ENCODE results near the gene CRYBG3. TPM values are rescaled to one million over a fixed set of nuclear protein-coding genes. Genes with fewer than 3 reads are reported as not detected.

CRYBG3 gene
- total RNA-seq, 1 experiment from 2014 or later: 5.9 TPM

DNA sequence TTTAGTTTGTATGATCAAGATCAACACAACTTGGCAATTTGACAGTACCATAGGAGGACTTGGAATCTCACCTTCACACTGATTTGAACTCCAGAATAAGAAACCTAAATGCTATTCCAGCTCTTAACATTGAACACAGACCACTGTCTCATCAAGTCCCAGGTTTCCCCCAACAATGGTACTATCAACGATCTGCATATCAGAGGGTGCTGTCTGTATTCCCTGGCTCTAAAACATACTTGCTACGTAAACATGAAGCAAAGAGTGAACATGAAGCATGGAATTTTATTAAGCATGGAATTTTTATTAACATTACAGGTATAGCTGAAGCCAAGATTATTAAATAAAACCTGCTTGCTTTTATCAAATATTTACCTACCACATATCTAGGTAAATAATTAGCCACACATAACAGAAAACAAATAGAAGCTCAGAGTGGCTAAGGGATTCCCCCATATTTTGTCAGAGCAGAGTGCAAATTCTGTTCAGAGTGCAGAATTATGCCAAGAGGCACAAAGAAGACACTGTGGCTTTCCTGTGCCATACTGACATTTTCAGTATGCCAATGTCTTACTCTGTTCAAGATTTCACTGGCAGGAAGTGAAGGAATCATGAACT is 172.6 kb downstream of the CRYBG3 start:
- H2BK12ac ChIP-seq (ENCODE audit: insufficient read length, low read depth, low read length): no peak overlapping the region
- WGBS (ENCODE audit: extremely low coverage, insufficient read length, low lambda C conversion rate): no CpG with 5 or more reads among the region's 2 CpGs
- H3K23me2 ChIP-seq (ENCODE audit: insufficient read length, low read depth, low read length, poor library complexity, severe bottlenecking): no peaks in the 10 kb centered on the region
- no peak overlapping the region for H3K23ac ChIP-seq (ENCODE audit: insufficient read length, low read depth, low read length)
- H4K20me1 ChIP-seq (ENCODE audit: control insufficient read depth, insufficient read depth, insufficient read length): no peaks in the 10 kb centered on the region
- H2BK120ac ChIP-seq (ENCODE audit: low read depth, low read length, poor library complexity, severe bottlenecking): no peak overlapping the region
- no peak overlapping the region for H2BK15ac ChIP-seq (ENCODE audit: low read depth, low read length)
- no peak overlapping the region for H3K4ac ChIP-seq (ENCODE audit: low read depth, low read length)
- H3T11ph ChIP-seq (ENCODE audit: low read length): no peak overlapping the region
- H3K4me3 Mint-ChIP-seq: no peak overlapping the region
- no peaks in the 10 kb centered on the region for H3K9me3 ChIP-seq (ENCODE audit: control insufficient read depth, low read depth, low read length)
- no peak overlapping the region for H4K91ac ChIP-seq (ENCODE audit: insufficient read length, low read depth, low read length)
- H3K4me2 ChIP-seq (ENCODE audit: insufficient read depth, insufficient read length, low read length): no peak overlapping the region
- no peaks in the 10 kb centered on the region for H3K79me1 ChIP-seq (ENCODE audit: insufficient read depth, low read depth, low read length, poor library complexity, severe bottlenecking)
- no peak overlapping the region for H2AK5ac ChIP-seq (ENCODE audit: insufficient read length, low read length)
- no peak overlapping the region for H2AFZ ChIP-seq (ENCODE audit: low read length)
- H3K4me1 ChIP-seq (ENCODE audit: insufficient read depth, low read length): peaks cover 4% of the 10 kb centered on the region; the same call in 1 of the 2 replicates
- no peaks in the 10 kb centered on the region for H3K36me3 Mint-ChIP-seq (ENCODE audit: insufficient read depth in 1 of 3, low read depth in 3 of 3)
- no peak overlapping the region for H3K14ac ChIP-seq (ENCODE audit: insufficient read depth, low read length)
- TF ChIP-seq, protein P1, sequence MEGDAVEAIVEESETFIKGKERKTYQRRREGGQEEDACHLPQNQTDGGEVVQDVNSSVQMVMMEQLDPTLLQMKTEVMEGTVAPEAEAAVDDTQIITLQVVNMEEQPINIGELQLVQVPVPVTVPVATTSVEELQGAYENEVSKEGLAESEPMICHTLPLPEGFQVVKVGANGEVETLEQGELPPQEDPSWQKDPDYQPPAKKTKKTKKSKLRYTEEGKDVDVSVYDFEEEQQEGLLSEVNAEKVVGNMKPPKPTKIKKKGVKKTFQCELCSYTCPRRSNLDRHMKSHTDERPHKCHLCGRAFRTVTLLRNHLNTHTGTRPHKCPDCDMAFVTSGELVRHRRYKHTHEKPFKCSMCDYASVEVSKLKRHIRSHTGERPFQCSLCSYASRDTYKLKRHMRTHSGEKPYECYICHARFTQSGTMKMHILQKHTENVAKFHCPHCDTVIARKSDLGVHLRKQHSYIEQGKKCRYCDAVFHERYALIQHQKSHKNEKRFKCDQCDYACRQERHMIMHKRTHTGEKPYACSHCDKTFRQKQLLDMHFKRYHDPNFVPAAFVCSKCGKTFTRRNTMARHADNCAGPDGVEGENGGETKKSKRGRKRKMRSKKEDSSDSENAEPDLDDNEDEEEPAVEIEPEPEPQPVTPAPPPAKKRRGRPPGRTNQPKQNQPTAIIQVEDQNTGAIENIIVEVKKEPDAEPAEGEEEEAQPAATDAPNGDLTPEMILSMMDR (conservative IDR thresholded peaks at IDR 0.05): no peak
- H3K27ac ChIP-seq (ENCODE audit: insufficient read length, low read depth, low read length): no peak overlapping the region
- no peak overlapping the region for H3K27ac Mint-ChIP-seq
- no peak overlapping the region for H4K5ac ChIP-seq (ENCODE audit: insufficient read length, low read depth, low read length)
- H3K18ac ChIP-seq (ENCODE audit: insufficient read length, low read depth, low read length): no peak overlapping the region
- H3K4me1 Mint-ChIP-seq: peaks cover 22 to 25% of the 10 kb centered on the region in 2 experiments
- H3K56ac ChIP-seq (ENCODE audit: insufficient read length, low read depth, low read length): no peak overlapping the region
- H4K8ac ChIP-seq (replicated peaks; ENCODE audit: insufficient read length, low read depth, low read length): no peak overlapping the region
- H3K79me2 ChIP-seq (ENCODE audit: insufficient read depth, low read length): no peaks in the 10 kb centered on the region
- no peaks in the 10 kb centered on the region for H3K27me3 ChIP-seq (ENCODE audit: insufficient read depth, low read length)
- DNase-seq: no peak
- no peak overlapping the region for H3K9ac ChIP-seq (ENCODE audit: extremely low read depth, insufficient read length, low read length)
- H3K27me3 Mint-ChIP-seq (ENCODE audit: low read depth): no peaks in the 10 kb centered on the region
- H2BK20ac ChIP-seq (ENCODE audit: low read depth, low read length, poor library complexity, severe bottlenecking): no peak overlapping the region
- H2BK5ac ChIP-seq (ENCODE audit: insufficient read length, low read length): no peak overlapping the region
- H3K9me3 Mint-ChIP-seq: no peaks in the 10 kb centered on the region

Other genes with a start within 250 kb of the CRYBG3 start
- 6.3 and 7.1 TPM in 2 replicates for gene ARL6, start 57.3 kb upstream of the CRYBG3 start, total RNA-seq (2021)
- gene RIOX2, start 150.4 kb downstream of the CRYBG3 start, total RNA-seq (2021): 13.1 and 15.5 TPM in 2 replicates
- not detected in 2 replicates for gene GABRR3, start 213.3 kb downstream of the CRYBG3 start, total RNA-seq (2021)

Measured in H9 (cell line).